GM12878 (cell line): ENCODE results near the gene CA9. TPM values are rescaled to one million over a fixed set of nuclear protein-coding genes. Genes with fewer than 3 reads are reported as not detected.

Source experiments
- ATAC-seq: fragments of 200-7000 bp; cut with Tn5 transposase; 3 replicates; pipeline ENCODE4 v1.9.1; 2020; ENCODE audit warnings: mild to moderate bottlenecking, moderate library complexity
- BruUV-seq: library from RNA; stranded (reverse); fragments of 400-500 nt; replicated peaks from 2 replicates; lab custom pipeline; 2021; lab: Mats Ljungman, UMichigan
- CTCF ChIA-PET: fragments of 300-600 bp; sonication (Branson Sonifier 250); formaldehyde crosslinking; extraction: SDS; loops from one replicate; lab custom pipeline; 2021; ENCODE audit warnings: inconsistent platforms; lab: Yijun Ruan, JAX
- POLR2A ChIA-PET: fragments of 350-600 bp; formaldehyde crosslinking; extraction: SDS; loops from one replicate; lab custom pipeline; 2021; ENCODE audit warnings: inconsistent platforms; lab: Charles Lee
- RAD21 ChIA-PET: fragments of 300-600 bp; sonication (Branson Sonifier 250); formaldehyde crosslinking; loops from one replicate; lab custom pipeline; 2023; ENCODE audit warnings: antibody characterized with exemption; ENCODE audit not compliant: unreplicated experiment; lab: Charles Lee
- SMC1A ChIA-PET: fragments of 300-600 bp; sonication (Branson Sonifier 250); formaldehyde crosslinking; loops from one replicate; lab custom pipeline; 2023; ENCODE audit not compliant: unreplicated experiment, uncharacterized antibody; lab: Charles Lee
- DNase-seq: peaks from one replicate; pipeline ENCODE4 v3.0.0-alpha.2; 2011; ENCODE audit warnings: low read depth, low spot score
- FAIRE-seq: peaks from 3 replicates; lab custom pipeline; 2011; peaks lifted over from hg19 to GRCh38; lab: Jason Lieb, UNC
- H2AFZ ChIP-seq: 2 replicates; pipeline ENCODE4 v1.6.0; 2011; ENCODE audit warnings: low read depth, low read length, control low read depth; ENCODE audit not compliant: control insufficient read depth
- H3K27ac ChIP-seq: 2 replicates; pipeline ENCODE4 v1.5.1; 2011; ENCODE audit warnings: control low read depth; ENCODE audit not compliant: control insufficient read depth, insufficient read depth
- H3K27me3 ChIP-seq, 2 experiments: replicated peaks in 1 of 2; 2 replicates each; pipeline versions ENCODE4 v1.6.0 to v1.6.1; 2011; ENCODE audit warnings: low read length in 1 of 2; ENCODE audit not compliant: control insufficient read depth in 2 of 2, insufficient read depth in 2 of 2
- H3K36me3 ChIP-seq, 2 experiments: 2 replicates each; pipeline ENCODE4 v1.5.1; 2011; ENCODE audit warnings: low read length in 1 of 2; ENCODE audit not compliant: control insufficient read depth in 2 of 2, insufficient read depth in 2 of 2
- H3K4me1 ChIP-seq: 2 replicates; pipeline ENCODE4 v1.6.1; 2011; ENCODE audit warnings: mild to moderate bottlenecking, low read length, moderate library complexity, mixed read lengths; ENCODE audit not compliant: control insufficient read depth, insufficient read depth
- H3K4me2 ChIP-seq: 2 replicates; pipeline ENCODE4 v1.6.0; 2011; ENCODE audit warnings: control low read depth; ENCODE audit not compliant: control insufficient read depth, insufficient read depth
- H3K4me3 ChIP-seq: fragments of 200-600 bp; sonication (generic); 2 replicates; pipeline ENCODE4 v1.5.1; 2016
- H3K79me2 ChIP-seq: 2 replicates; pipeline ENCODE4 v1.6.0; 2011; ENCODE audit warnings: low read length; ENCODE audit not compliant: control insufficient read depth, insufficient read depth
- H3K9ac ChIP-seq: 2 replicates; pipeline ENCODE4 v1.8.0; 2011; ENCODE audit warnings: low read length, control low read depth, mixed read lengths; ENCODE audit not compliant: control insufficient read depth, insufficient read depth
- H3K9me3 ChIP-seq: replicated peaks from 3 replicates; pipeline ENCODE4 v1.5.1; 2011; ENCODE audit warnings: mild to moderate bottlenecking, low read length; ENCODE audit not compliant: control insufficient read depth, insufficient read depth
- H4K20me1 ChIP-seq: 2 replicates; pipeline ENCODE4 v1.6.0; 2011; ENCODE audit not compliant: control insufficient read depth, insufficient read depth
- EED ChIP-seq: sonication (generic); IDR thresholded peaks from 2 replicates; pipeline ENCODE4 v1.6.1; 2016; ENCODE audit warnings: antibody characterized with exemption, low read depth
- JUNB ChIP-seq: IDR thresholded peaks from 2 replicates; pipeline ENCODE4 v1.6.1; 2016; ENCODE audit warnings: antibody characterized with exemption, mild to moderate bottlenecking
- MEF2B ChIP-seq: fragments of 450-650 bp; IDR thresholded peaks from 2 replicates; pipeline ENCODE4 v1.6.1; 2018; ENCODE audit warnings: mild to moderate bottlenecking, moderate library complexity; ENCODE audit not compliant: partially characterized antibody, poor library complexity, severe bottlenecking
- NBN ChIP-seq: fragments of 450-650 bp; IDR thresholded peaks from 2 replicates; pipeline ENCODE4 v1.6.1; 2016
- POU2F2 ChIP-seq: IDR thresholded peaks from 3 replicates; pipeline ENCODE4 v1.6.1; 2011; ENCODE audit warnings: low read depth, mild to moderate bottlenecking, low read length, borderline replicate concordance
- RAD51 ChIP-seq: fragments of 450-650 bp; IDR thresholded peaks from 2 replicates; pipeline ENCODE4 v1.6.1; 2016; ENCODE audit warnings: moderate library complexity, mild to moderate bottlenecking, inconsistent platforms
- ZNF274 ChIP-seq: IDR thresholded peaks from one replicate; pipeline ENCODE4 v1.8.0; 2011; ENCODE audit not compliant: insufficient read length, insufficient read depth
- whole genome bisulfite sequencing: methylation state at CpG from one replicate; pipeline ENCODE4 v1.1.6; 2016; ENCODE audit warnings: low lambda C conversion rate; ENCODE audit not compliant: insufficient replicate concordance, insufficient coverage; ENCODE audit errors: missing lambda C conversion rate; 5-methylcytosine and 5-hydroxymethylcytosine counted together
- in situ Hi-C: fragments of 300-500 bp; cut with MboI; formaldehyde crosslinking; loops from 9 replicates; pipeline ENCODE4 v1.14.3; 2018; ENCODE audit warnings: mixed read lengths
- intact Hi-C: fragments of 100-400 bp; cut with micrococcal nuclease; formaldehyde crosslinking; loops from one replicate; pipeline ENCODE4 v1.14.2; 2022; ENCODE audit not compliant: unreplicated experiment
- polyA plus RNA-seq, 11 experiments: library from polyadenylated mRNA; depleted of rRNA in 4 of 11; unstranded in 6 of 11; stranded (reverse) in 5 of 11; fragments of >200 nt; fragmentation: Nextera tagmentation in 4 of 11; fragmentation: Illumina TruSeq in 1 of 11; extraction: Ambion mirVana in 4 of 11; extraction: Trizol in 1 of 11; gene quantifications; 1 replicate in 1 of 11; 2 replicates in 10 of 11; pipeline versions ENCODE4 v1.2.1 to v1.2.3, GENCODE V29; 2011 to 2016; ENCODE audit warnings: inconsistent platforms in 2 of 11, missing spikeins in 2 of 11, low read depth in 1 of 11
- total RNA-seq, 4 experiments: library from RNA; depleted of rRNA in 3 of 4; stranded (reverse); fragments of >200 nt in 3 of 4; fragmentation: Illumina TruSeq in 1 of 4; extraction: Trizol in 1 of 4; gene quantifications; 2 replicates each; pipeline versions ENCODE4 v1.2.1 to v1.2.3, GENCODE V29; 2013 to 2021

The CA9 gene
- total and polyA plus RNA-seq, 10 of the 15 experiments (the other 5 are each of a cell fraction or from before 2014, with no cell fraction given): 0.53 to 6.6 (median 1.2) TPM

- H3K4me3 ChIP-seq: no peak overlapping the region
- no peak for TF ChIP-seq NBN
- TF ChIP-seq POU2F2: no peak
- TF ChIP-seq JUNB: no peak
- TF ChIP-seq EED: no peak
- no peak for TF ChIP-seq RAD51
- TF ChIP-seq ZNF274: no peak
- TF ChIP-seq MEF2B: peak; percentile 24
- TF ChIP-seq, all 136 proteins: peak for 1
- BruUV-seq: no TSS peak
- H3K9me3 ChIP-seq: no peaks in the 10 kb centered on the region
- no peak overlapping the region for H2AFZ ChIP-seq
- ATAC-seq (peak; percentile 59), DNase-seq (no peak), FAIRE-seq (no peak)
- no peaks in the 10 kb centered on the region for H3K4me1 ChIP-seq
- in situ Hi-C loops: no loop called here
- H3K79me2 ChIP-seq: no peaks in the 10 kb centered on the region
- ChIA-PET SMC1A (interaction anchor here (1.2 to 1.4 kb wide), 2 partner anchors 9 to 54 kb away, joined by 3 to 6 read pairs; no protein-coding TSS in a partner anchor), POLR2A (interaction anchor here (1.1 to 1.9 kb wide), 2 partner anchors 9 to 58 kb away, joined by 3 to 4 read pairs; no protein-coding TSS in a partner anchor), CTCF (interaction anchor here (1.5 to 6.9 kb wide), 4 partner anchors 9 to 28 kb away, joined by 3 to 41 read pairs (median 9); partner anchors contain the start of genes CREB3 and TLN1), RAD21 (interaction anchor here (0.6 to 2.0 kb wide), 3 partner anchors 14 to 131 kb away, joined by 3 to 5 read pairs (median 3); partner anchors contain the start of genes CREB3 and TLN1)
- no peaks in the 10 kb centered on the region for H4K20me1 ChIP-seq
- peaks cover 61 to 67% of the 10 kb centered on the region in 2 experiments for H3K36me3 ChIP-seq
- H3K27ac ChIP-seq: no peak overlapping the region
- intact Hi-C loops: no loop called here
- H3K9ac ChIP-seq: no peak overlapping the region
- no peaks in the 10 kb centered on the region for H3K27me3 ChIP-seq
- no peak overlapping the region for H3K4me2 ChIP-seq
- whole genome bisulfite sequencing: 21% methylated on average over 15 of the region's 15 CpGs
Observed at GRCh38 chr9:35718721-35719511, 45.2 kb downstream of the CA9 start.
